SK-N-SH treated with all-trans-retinoic acid at 6 μM for 48 hours (cell line): Measurements from ENCODE around the gene RAB33A.
A peak's percentile ranks its signal among the peaks of the same experiment; 100 is the strongest.

Source experiments
- ATAC-seq: fragments of 200-7000 bp; cut with Tn5 transposase; 3 replicates; pipeline ENCODE4 v1.9.1; 2020; ENCODE audit warnings: mild to moderate bottlenecking, moderate library complexity
- ARNTL ChIP-seq: fragments of 450-650 bp; formaldehyde crosslinking; IDR thresholded peaks from 2 replicates; pipeline ENCODE4 v1.5.0; 2020; ENCODE audit warnings: low read depth, mild to moderate bottlenecking, moderate library complexity, borderline replicate concordance
- BACH2 ChIP-seq: fragments of 250-450 bp; sonication (Bioruptor Pico); IDR thresholded peaks from 2 replicates; pipeline ENCODE4 v1.9.0; 2021; ENCODE audit warnings: mild to moderate bottlenecking, borderline replicate concordance
- CREB5 ChIP-seq: fragments of 250-450 bp; sonication (Bioruptor Pico); IDR thresholded peaks from 2 replicates; pipeline ENCODE4 v1.5.1; 2020; ENCODE audit warnings: low read depth, mild to moderate bottlenecking, moderate library complexity
- CSDC2 ChIP-seq: fragments of 250-450 bp; sonication (Bioruptor Pico); IDR thresholded peaks from 2 replicates; pipeline ENCODE4 v1.5.0; 2020; ENCODE audit warnings: mild to moderate bottlenecking, moderate library complexity
- CSRNP3 ChIP-seq: fragments of 250-450 bp; sonication (Bioruptor Pico); IDR thresholded peaks from 2 replicates; pipeline ENCODE4 v1.5.1; 2021; ENCODE audit warnings: mild to moderate bottlenecking, moderate library complexity
- ESRRG ChIP-seq: fragments of 250-450 bp; sonication (Bioruptor Pico); IDR thresholded peaks from 2 replicates; pipeline ENCODE4 v1.6.1; 2021; ENCODE audit warnings: mild to moderate bottlenecking
- GLIS3 ChIP-seq: fragments of 250-450 bp; sonication (Bioruptor Pico); IDR thresholded peaks from 2 replicates; pipeline ENCODE4 v1.5.0; 2020; ENCODE audit warnings: mild to moderate bottlenecking, moderate library complexity
- ISL1 ChIP-seq: fragments of 250-450 bp; sonication (Bioruptor Pico); IDR thresholded peaks from 2 replicates; pipeline ENCODE4 v2.1.2; 2022; ENCODE audit warnings: mild to moderate bottlenecking, moderate library complexity
- OSR1 ChIP-seq: fragments of 250-450 bp; sonication (Bioruptor Pico); IDR thresholded peaks from 2 replicates; pipeline ENCODE4 v1.8.0; 2022; ENCODE audit warnings: moderate library complexity, mild to moderate bottlenecking, inconsistent platforms
- PATZ1 ChIP-seq: fragments of 250-450 bp; sonication (Bioruptor Pico); IDR thresholded peaks from 2 replicates; pipeline ENCODE4 v1.8.0; 2020; ENCODE audit warnings: mild to moderate bottlenecking, moderate library complexity, borderline replicate concordance
- POU6F1 ChIP-seq: fragments of 250-450 bp; sonication (Bioruptor Pico); IDR thresholded peaks from 2 replicates; pipeline ENCODE4 v1.8.0; 2021; ENCODE audit warnings: low read depth, mild to moderate bottlenecking, moderate library complexity, borderline replicate concordance
- PPARA ChIP-seq: fragments of 250-450 bp; sonication (Bioruptor Pico); IDR thresholded peaks from 2 replicates; pipeline ENCODE4 v1.5.0; 2020; ENCODE audit warnings: mild to moderate bottlenecking, borderline replicate concordance
- RARB ChIP-seq: fragments of 250-450 bp; sonication (Bioruptor Pico); IDR thresholded peaks from 2 replicates; pipeline ENCODE4 v1.8.0; 2021; ENCODE audit warnings: mild to moderate bottlenecking, moderate library complexity
- SNAI2 ChIP-seq: fragments of 250-450 bp; sonication (Bioruptor Pico); IDR thresholded peaks from 2 replicates; pipeline ENCODE4 v1.5.0; 2020; ENCODE audit warnings: mild to moderate bottlenecking, moderate library complexity
- TCF4 ChIP-seq: fragments of 250-450 bp; sonication (Bioruptor Pico); IDR thresholded peaks from 2 replicates; pipeline ENCODE4 v1.8.0; 2021; ENCODE audit warnings: mild to moderate bottlenecking, moderate library complexity, borderline replicate concordance
- TOX ChIP-seq: fragments of 250-450 bp; sonication (Bioruptor Pico); IDR thresholded peaks from 2 replicates; pipeline ENCODE4 v1.8.0; 2021; ENCODE audit warnings: mild to moderate bottlenecking, moderate library complexity, borderline replicate concordance
- ZC3H10 ChIP-seq: fragments of 250-450 bp; sonication (Bioruptor Pico); IDR thresholded peaks from 2 replicates; pipeline ENCODE4 v1.5.1; 2021; ENCODE audit warnings: mild to moderate bottlenecking, moderate library complexity
- ZFP3 ChIP-seq: fragments of 250-450 bp; sonication (Bioruptor Pico); IDR thresholded peaks from 2 replicates; pipeline ENCODE4 v1.5.0; 2020; ENCODE audit warnings: mild to moderate bottlenecking, moderate library complexity
- ZFP30 ChIP-seq: fragments of 450-650 bp; formaldehyde crosslinking; IDR thresholded peaks from 2 replicates; pipeline ENCODE4 v1.5.0; 2022; ENCODE audit warnings: mild to moderate bottlenecking, moderate library complexity
- ZNF565 ChIP-seq: fragments of 450-650 bp; formaldehyde crosslinking; conservative IDR thresholded peaks from 2 replicates; pipeline ENCODE4 v1.5.0; 2020; ENCODE audit warnings: low read depth, mild to moderate bottlenecking, moderate library complexity
- ZNF70 ChIP-seq: fragments of 450-650 bp; formaldehyde crosslinking; IDR thresholded peaks from 2 replicates; pipeline ENCODE4 v1.5.0; 2020; ENCODE audit warnings: mild to moderate bottlenecking, moderate library complexity
- ZNF8 ChIP-seq: fragments of 450-650 bp; formaldehyde crosslinking; IDR thresholded peaks from 2 replicates; pipeline ENCODE4 v1.5.0; 2020; ENCODE audit warnings: mild to moderate bottlenecking, moderate library complexity

RAB33A gene

GRCh38 chrX:130174045-130174704 is 2.4 kb downstream of the RAB33A start:
- TF ChIP-seq POU6F1 (no peak), ZNF565 (no peak), CREB5 (CRISPR knock-in tag) (no peak), RARB (CRISPR knock-in tag) (no peak), SNAI2 (no peak), ISL1 (CRISPR knock-in tag) (no peak), ZNF8 (no peak), PATZ1 (no peak), TCF4 (CRISPR knock-in tag) (no peak), ZC3H10 (CRISPR knock-in tag) (no peak), PPARA (CRISPR knock-in tag) (no peak), CSDC2 (no peak), GLIS3 (CRISPR knock-in tag) (no peak), OSR1 (CRISPR knock-in tag) (no peak), ARNTL (no peak), TOX (CRISPR knock-in tag) (no peak), ZFP3 (no peak), ESRRG (CRISPR knock-in tag) (no peak)
- peak; percentile 27 for ATAC-seq

GRCh38 chrX:130174937-130175336 is 3.2 kb downstream of the RAB33A start:
- no peak for TF ChIP-seq ZNF8
- TF ChIP-seq ARNTL = no peak
- TF ChIP-seq PATZ1 = no peak
- TF ChIP-seq PPARA (CRISPR knock-in tag) = no peak
- no peak for TF ChIP-seq ZC3H10 (CRISPR knock-in tag)
- TF ChIP-seq OSR1 (CRISPR knock-in tag) = no peak
- no peak for TF ChIP-seq CSRNP3 (CRISPR knock-in tag)
- no peak for TF ChIP-seq RARB (CRISPR knock-in tag)
- no peak for TF ChIP-seq TOX (CRISPR knock-in tag)
- TF ChIP-seq ZFP30 (CRISPR knock-in tag) = no peak
- no peak for TF ChIP-seq ZNF70 (CRISPR knock-in tag)
- ATAC-seq = no peak

GRCh38 chrX:130176354-130176776 is 4.6 kb downstream of the RAB33A start:
- no peak for ATAC-seq

More at GRCh38 chrX:130176354-130176776, 4.6 kb downstream of the RAB33A start:
- TF ChIP-seq ZNF8 (no peak), ZC3H10 (CRISPR knock-in tag) (no peak), GLIS3 (CRISPR knock-in tag) (no peak), RARB (CRISPR knock-in tag) (no peak), ZFP30 (CRISPR knock-in tag) (no peak), SNAI2 (no peak), POU6F1 (no peak), BACH2 (CRISPR knock-in tag) (no peak), TOX (CRISPR knock-in tag) (no peak), ARNTL (no peak)
- TF ChIP-seq, all 23 proteins: peak for 0
